Measurements from ENCODE around the gene TSPAN14.

DNA sequence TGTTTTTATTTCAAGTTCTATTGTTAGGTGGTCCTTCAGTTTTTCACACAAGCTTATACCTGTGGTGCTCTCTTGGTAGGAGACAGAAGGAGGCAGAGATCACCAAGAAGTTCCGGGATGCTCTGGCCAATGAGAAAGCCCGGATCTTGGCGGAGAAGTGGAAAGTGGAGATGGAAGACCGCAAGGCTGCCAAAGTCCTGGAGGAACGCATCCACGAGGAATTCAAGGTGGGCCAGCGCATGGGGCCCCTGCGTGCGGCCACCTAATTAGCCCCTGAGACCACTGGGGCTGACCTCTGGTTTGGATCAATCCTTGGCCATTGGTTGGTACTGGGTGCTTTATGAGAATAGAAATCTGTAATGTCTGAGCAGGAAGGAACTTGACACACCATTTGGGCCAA lies 117.2 kb downstream of the TSPAN14 start:
- TF ChIP-seq CTCF (IDR thresholded peaks at IDR 0.05) (no peak), POLR2A (IDR thresholded peaks at IDR 0.05) (no peak)

Measured in adrenal gland (tissue), 5 donors.